DOHH2 (cell line): ENCODE measurements around the gene GFRA1.

Experiments used
- H3F3A ChIP-seq: fragments of 200-600 bp; sonication (generic), shearing (Covaris generic); 2 replicates; pipeline ENCODE4 v1.6.0; 2016; ENCODE audit warnings: antibody characterized with exemption, mild to moderate bottlenecking; ENCODE audit not compliant: control insufficient read depth, insufficient read depth
- H3K27ac ChIP-seq: fragments of 200-600 bp; sonication (generic); 2 replicates; pipeline ENCODE4 v1.5.1; 2014; ENCODE audit warnings: low read depth, mild to moderate bottlenecking, low read length, moderate library complexity
- H3K27me3 ChIP-seq: fragments of 200-600 bp; sonication (generic); 2 replicates; pipeline ENCODE4 v1.6.1; 2014; ENCODE audit warnings: mild to moderate bottlenecking, low read length, mixed read lengths; ENCODE audit not compliant: control insufficient read depth
- H3K36me3 ChIP-seq: fragments of 200-600 bp; sonication (generic); 2 replicates; pipeline ENCODE4 v1.6.1; 2014; ENCODE audit warnings: mild to moderate bottlenecking, low read length, moderate library complexity, mixed read lengths; ENCODE audit not compliant: control insufficient read depth
- H3K4me1 ChIP-seq: fragments of 200-600 bp; sonication (generic); 2 replicates; pipeline ENCODE4 v1.6.1; 2014; ENCODE audit warnings: mild to moderate bottlenecking, low read length, mixed read lengths; ENCODE audit not compliant: control insufficient read depth
- H3K4me2 ChIP-seq: fragments of 200-600 bp; sonication (generic); 2 replicates; pipeline ENCODE4 v1.6.0; 2014; ENCODE audit warnings: mild to moderate bottlenecking, low read length, moderate library complexity
- H3K4me3 ChIP-seq: fragments of 200-600 bp; sonication (generic); 2 replicates; pipeline ENCODE4 v1.5.1; 2014; ENCODE audit warnings: mild to moderate bottlenecking, low read length, mixed read lengths
- H3K79me2 ChIP-seq: fragments of 200-600 bp; sonication (generic); 2 replicates; pipeline ENCODE4 v1.6.1; 2014; ENCODE audit warnings: mild to moderate bottlenecking, low read length, mixed read lengths; ENCODE audit not compliant: control insufficient read depth
- H3K9me2 ChIP-seq: fragments of 200-600 bp; sonication (generic); replicated peaks from 2 replicates; pipeline ENCODE4 v1.6.1; 2014; ENCODE audit warnings: mild to moderate bottlenecking, low read length, mixed read lengths; ENCODE audit not compliant: control insufficient read depth
- H3K9me3 ChIP-seq: fragments of 200-600 bp; sonication (generic); 2 replicates; pipeline ENCODE4 v1.6.1; 2014; ENCODE audit warnings: antibody characterized with exemption, low read length, mixed read lengths; ENCODE audit not compliant: control insufficient read depth, insufficient read depth
- H4K20me1 ChIP-seq: fragments of 200-600 bp; sonication (generic); 2 replicates; pipeline ENCODE4 v1.6.0; 2014; ENCODE audit warnings: low read depth, mild to moderate bottlenecking, antibody characterized with exemption, low read length, moderate library complexity; ENCODE audit not compliant: control insufficient read depth, insufficient read depth
- EZH2phosphoT487 ChIP-seq: fragments of 200-600 bp; sonication (generic); IDR thresholded peaks from 2 replicates; pipeline ENCODE4 v1.6.1; 2017; ENCODE audit warnings: borderline replicate concordance, mild to moderate bottlenecking, antibody characterized with exemption, low read length, moderate library complexity, mixed read lengths
- TF ChIP-seq, protein P1 (sequence below): fragments of 200-600 bp; sonication (generic); IDR thresholded peaks from one replicate; pipeline ENCODE4 v1.5.1; 2014; ENCODE audit warnings: antibody characterized with exemption, mild to moderate bottlenecking, low read depth, low read length; ENCODE audit not compliant: poor library complexity, severe bottlenecking

GFRA1 gene

DNA sequence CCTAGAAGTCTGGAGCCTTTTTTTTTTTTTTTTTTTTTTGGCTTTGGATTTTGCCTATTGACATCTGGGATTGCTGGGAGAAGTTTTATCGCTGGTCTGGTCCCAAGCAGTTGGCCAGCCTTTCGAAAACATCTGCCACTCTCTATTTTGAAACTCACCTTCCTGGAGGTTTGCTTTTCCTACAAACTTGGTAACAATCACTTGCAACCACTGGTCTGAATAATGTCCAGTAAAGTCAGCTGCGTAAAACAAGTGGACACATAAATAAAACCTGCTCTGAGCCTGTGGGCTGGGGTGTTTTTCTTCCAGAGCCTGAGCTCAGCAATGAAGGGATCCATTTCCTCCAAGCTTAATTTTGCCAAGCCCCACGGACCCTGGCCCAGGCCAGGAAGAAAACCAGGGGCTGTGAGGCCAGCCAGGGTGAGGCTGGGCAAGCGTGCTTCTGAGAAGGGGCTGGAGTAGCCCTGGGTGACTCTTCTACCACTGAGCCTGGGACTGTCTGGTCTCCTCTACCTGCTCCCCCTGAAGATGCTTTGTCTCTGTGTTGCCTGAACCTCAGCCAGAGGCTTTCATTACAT is 202.2 kb downstream of the GFRA1 start:
- H3K4me1 ChIP-seq: no peaks in the 10 kb centered on the region
- H3K4me2 ChIP-seq: no peak overlapping the region
- H3K27me3 ChIP-seq: no peaks in the 10 kb centered on the region
- H3K79me2 ChIP-seq: no peaks in the 10 kb centered on the region
- no peaks in the 10 kb centered on the region for H4K20me1 ChIP-seq
- no peaks in the 10 kb centered on the region for H3K36me3 ChIP-seq
- H3K9me2 ChIP-seq: no peaks in the 10 kb centered on the region
- H3K9me3 ChIP-seq: no peaks in the 10 kb centered on the region
- H3K4me3 ChIP-seq: no peak overlapping the region
- no peak overlapping the region for H3K27ac ChIP-seq
- TF ChIP-seq, protein P1, sequence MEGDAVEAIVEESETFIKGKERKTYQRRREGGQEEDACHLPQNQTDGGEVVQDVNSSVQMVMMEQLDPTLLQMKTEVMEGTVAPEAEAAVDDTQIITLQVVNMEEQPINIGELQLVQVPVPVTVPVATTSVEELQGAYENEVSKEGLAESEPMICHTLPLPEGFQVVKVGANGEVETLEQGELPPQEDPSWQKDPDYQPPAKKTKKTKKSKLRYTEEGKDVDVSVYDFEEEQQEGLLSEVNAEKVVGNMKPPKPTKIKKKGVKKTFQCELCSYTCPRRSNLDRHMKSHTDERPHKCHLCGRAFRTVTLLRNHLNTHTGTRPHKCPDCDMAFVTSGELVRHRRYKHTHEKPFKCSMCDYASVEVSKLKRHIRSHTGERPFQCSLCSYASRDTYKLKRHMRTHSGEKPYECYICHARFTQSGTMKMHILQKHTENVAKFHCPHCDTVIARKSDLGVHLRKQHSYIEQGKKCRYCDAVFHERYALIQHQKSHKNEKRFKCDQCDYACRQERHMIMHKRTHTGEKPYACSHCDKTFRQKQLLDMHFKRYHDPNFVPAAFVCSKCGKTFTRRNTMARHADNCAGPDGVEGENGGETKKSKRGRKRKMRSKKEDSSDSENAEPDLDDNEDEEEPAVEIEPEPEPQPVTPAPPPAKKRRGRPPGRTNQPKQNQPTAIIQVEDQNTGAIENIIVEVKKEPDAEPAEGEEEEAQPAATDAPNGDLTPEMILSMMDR: no peak
- TF ChIP-seq EZH2phosphoT487: no peak
- no peaks in the 10 kb centered on the region for H3F3A ChIP-seq

DNA sequence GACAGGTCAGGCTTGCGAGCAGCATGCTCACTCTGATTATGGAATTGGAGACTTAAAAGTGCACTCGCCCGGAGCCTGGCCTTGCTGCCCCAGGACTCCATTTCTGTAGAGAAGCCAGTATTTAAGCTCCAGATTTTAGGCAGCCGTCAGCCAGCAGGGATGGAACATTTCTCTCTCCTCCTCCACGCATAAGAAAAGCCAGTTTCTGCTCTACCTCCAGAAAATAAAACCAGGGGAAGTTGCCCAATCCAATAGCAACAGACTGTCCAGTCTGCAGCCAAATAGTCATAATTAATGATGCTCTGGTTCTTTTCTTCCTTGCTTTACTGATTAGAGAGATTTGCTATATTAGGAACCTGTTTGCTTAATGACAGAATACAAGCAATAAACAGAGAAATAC is 203.2 kb downstream of the GFRA1 start:
- H3K27me3 ChIP-seq: no peaks in the 10 kb centered on the region
- H3K4me3 ChIP-seq: no peak overlapping the region
- H3K27ac ChIP-seq: no peak overlapping the region
- H3F3A ChIP-seq: no peaks in the 10 kb centered on the region
- no peak overlapping the region for H3K4me2 ChIP-seq
- H3K9me3 ChIP-seq: no peaks in the 10 kb centered on the region
- H3K9me2 ChIP-seq: no peaks in the 10 kb centered on the region
- TF ChIP-seq, protein P1: no peak
- TF ChIP-seq EZH2phosphoT487: no peak
- no peaks in the 10 kb centered on the region for H3K4me1 ChIP-seq
- H3K79me2 ChIP-seq: no peaks in the 10 kb centered on the region
- H4K20me1 ChIP-seq: no peaks in the 10 kb centered on the region
- H3K36me3 ChIP-seq: no peaks in the 10 kb centered on the region

DNA sequence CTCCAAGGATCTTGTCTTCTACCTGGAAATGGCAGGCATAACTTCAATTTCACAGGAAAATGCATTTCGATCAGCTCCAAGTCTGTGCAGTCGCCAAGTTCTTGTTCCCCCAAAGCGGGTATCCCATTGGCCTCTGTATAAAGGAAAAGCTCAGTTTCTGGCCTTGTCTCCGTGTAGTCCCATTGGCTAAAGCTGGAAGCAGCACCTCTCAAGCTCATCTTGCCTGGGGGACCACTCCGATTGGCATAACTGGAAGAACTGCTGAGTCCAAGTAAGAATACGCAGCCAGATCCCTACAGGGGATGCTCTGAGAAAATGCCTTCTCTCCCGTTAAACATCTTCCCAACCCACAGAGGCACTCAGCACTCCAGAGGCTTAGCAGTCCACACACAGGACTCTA is 205.2 kb downstream of the GFRA1 start:
- Histone ChIP-seq H3K36me3 (no peaks in the 10 kb centered on the region), H3K9me3 (no peaks in the 10 kb centered on the region), H3K9me2 (no peaks in the 10 kb centered on the region), H3K79me2 (no peaks in the 10 kb centered on the region), H3K4me2 (no peak overlapping the region), H3F3A (no peaks in the 10 kb centered on the region), H3K4me1 (no peaks in the 10 kb centered on the region), H4K20me1 (no peaks in the 10 kb centered on the region), H3K27me3 (no peaks in the 10 kb centered on the region), H3K4me3 (no peak overlapping the region), H3K27ac (no peak overlapping the region)
- TF ChIP-seq EZH2phosphoT487: no peak
- TF ChIP-seq, protein P1: no peak

DNA sequence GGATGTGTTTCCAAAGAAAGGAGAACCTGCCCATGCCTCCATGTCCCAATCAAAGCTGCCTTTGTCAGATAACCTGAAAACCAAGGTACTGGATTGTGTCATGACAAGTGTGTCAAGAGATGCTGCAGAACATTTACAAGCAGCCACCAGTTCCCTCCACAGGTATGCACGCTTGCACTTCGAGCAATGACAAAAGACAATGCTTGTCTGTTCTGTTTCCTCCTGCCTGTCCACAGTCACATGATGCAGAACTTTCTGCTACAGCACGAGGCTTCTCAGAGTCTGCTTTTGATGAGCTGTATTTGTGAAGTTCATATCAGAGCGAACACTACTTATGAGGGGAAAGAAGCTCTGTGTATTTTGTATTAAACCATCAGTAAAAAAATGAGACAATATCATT is 209.9 kb downstream of the GFRA1 start:
- no peaks in the 10 kb centered on the region for H3K4me1 ChIP-seq
- H3K27ac ChIP-seq: no peak overlapping the region
- no peaks in the 10 kb centered on the region for H3K36me3 ChIP-seq
- no peaks in the 10 kb centered on the region for H4K20me1 ChIP-seq
- no peaks in the 10 kb centered on the region for H3K9me2 ChIP-seq
- no peaks in the 10 kb centered on the region for H3K9me3 ChIP-seq
- no peak overlapping the region for H3K4me3 ChIP-seq
- no peak overlapping the region for H3K4me2 ChIP-seq
- no peaks in the 10 kb centered on the region for H3F3A ChIP-seq
- H3K27me3 ChIP-seq: no peaks in the 10 kb centered on the region
- TF ChIP-seq, protein P1: no peak
- no peak for TF ChIP-seq EZH2phosphoT487
- H3K79me2 ChIP-seq: no peaks in the 10 kb centered on the region
